ENCODE results near the gene MYO1B. TPM values are rescaled to one million over a fixed set of nuclear protein-coding genes. Genes with fewer than 3 reads are reported as not detected.

Gene MYO1B
- total RNA-seq, 1 experiment from 2014 or later, result 43.6 TPM

GRCh38 chr2:191333911-191334357 is 88.7 kb downstream of the MYO1B start:
- no peak overlapping the region for H3K27ac Mint-ChIP-seq

More at GRCh38 chr2:191333911-191334357, 88.7 kb downstream of the MYO1B start:
- H3K27me3 Mint-ChIP-seq (ENCODE audit: low read depth), result no peaks in the 10 kb centered on the region
- TF ChIP-seq RORB (CRISPR knock-in tag; IDR thresholded peaks at IDR 0.05), result no peak
- no peak for TF ChIP-seq TEAD4 (CRISPR knock-in tag; IDR thresholded peaks at IDR 0.05)
- no peak for TF ChIP-seq FOXP4 (CRISPR knock-in tag; IDR thresholded peaks at IDR 0.05)
- TF ChIP-seq ZMAT4 (CRISPR knock-in tag; IDR thresholded peaks at IDR 0.05), result no peak
- TF ChIP-seq SMAD4 (CRISPR knock-in tag; IDR thresholded peaks at IDR 0.05), result no peak
- no peak for TF ChIP-seq ATF6 (CRISPR knock-in tag; IDR thresholded peaks at IDR 0.05)
- no peak for TF ChIP-seq FOXJ3 (CRISPR knock-in tag; IDR thresholded peaks at IDR 0.05; ENCODE audit: borderline replicate concordance)
- TF ChIP-seq AR (CRISPR knock-in tag; IDR thresholded peaks at IDR 0.05), result no peak
- TF ChIP-seq ZBTB21 (CRISPR knock-in tag; IDR thresholded peaks at IDR 0.05; ENCODE audit: borderline replicate concordance), result no peak
- TF ChIP-seq CREB1 (CRISPR knock-in tag; IDR thresholded peaks at IDR 0.05), result no peak
- TF ChIP-seq SOX15 (CRISPR knock-in tag; IDR thresholded peaks at IDR 0.05), result no peak
- TF ChIP-seq NFATC4 (CRISPR knock-in tag; IDR thresholded peaks at IDR 0.05), result no peak
- no peak for TF ChIP-seq SP1 (CRISPR knock-in tag; conservative IDR thresholded peaks at IDR 0.05)
- no peak for TF ChIP-seq ZNF232 (CRISPR knock-in tag; IDR thresholded peaks at IDR 0.05)
- TF ChIP-seq ZNF512 (CRISPR knock-in tag; IDR thresholded peaks at IDR 0.05; ENCODE audit: borderline replicate concordance), result no peak
- H3K4me3 Mint-ChIP-seq, result no peak overlapping the region
- ChIA-PET POLR2A (no interaction called here), CTCF (interaction anchor here (0.7 kb wide), 1 partner anchor 295 kb away, joined by 3 read pairs; no protein-coding TSS in a partner anchor)
- peaks cover 18% of the 10 kb centered on the region for H3K4me1 Mint-ChIP-seq
- peaks cover 21% of the 10 kb centered on the region for H3K36me3 Mint-ChIP-seq
- H3K9me3 Mint-ChIP-seq, result no peaks in the 10 kb centered on the region
- DNase-seq (ENCODE audit: low spot score) (no peak), ATAC-seq (no peak)
